Cortex of kidney (tissue), 1 donor: ENCODE results near the gene DPM3.
"Not testable (repeated sequence)": the region's sequence is repeated elsewhere in the genome, so short reads cannot be mapped to it uniquely, and the experiment has no call there.

Source experiments
- DNase-seq: peaks from one replicate; lab custom pipeline; 2025; lab: John Stamatoyannopoulos, UW

DPM3 gene, protein sequence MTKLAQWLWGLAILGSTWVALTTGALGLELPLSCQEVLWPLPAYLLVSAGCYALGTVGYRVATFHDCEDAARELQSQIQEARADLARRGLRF

DNA sequence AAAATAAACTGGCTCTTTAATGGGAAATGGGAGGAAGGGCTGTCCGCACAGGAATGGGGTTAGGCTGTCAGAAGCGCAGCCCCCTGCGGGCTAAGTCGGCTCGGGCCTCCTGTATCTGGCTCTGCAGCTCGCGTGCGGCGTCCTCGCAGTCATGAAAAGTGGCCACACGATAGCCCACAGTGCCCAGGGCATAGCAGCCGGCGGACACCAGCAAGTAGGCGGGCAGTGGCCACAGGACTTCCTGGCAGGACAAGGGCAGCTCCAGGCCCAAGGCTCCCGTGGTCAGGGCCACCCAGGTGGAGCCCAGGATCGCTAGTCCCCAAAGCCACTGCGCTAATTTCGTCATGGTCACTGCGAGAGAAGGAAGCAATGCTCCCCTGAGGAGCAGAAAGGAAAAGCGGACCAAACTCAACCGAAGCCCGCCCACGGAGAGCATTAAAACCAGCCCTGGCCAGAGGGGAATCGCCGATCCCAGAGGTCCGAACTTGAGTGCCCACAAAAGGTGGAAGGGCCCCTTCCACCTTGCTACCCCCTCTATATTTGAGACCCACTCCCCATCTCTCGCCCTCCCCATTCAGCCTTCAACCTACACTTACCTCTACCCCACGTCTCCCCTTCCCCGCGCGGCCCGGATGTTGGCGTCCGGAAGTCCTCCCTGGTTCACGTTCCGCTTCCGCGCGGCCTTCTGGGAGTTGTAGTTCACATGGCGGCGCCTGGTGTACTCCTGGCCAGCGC, at the start of gene DPM3:
Gene DPM3 (minus strand): TSS at position 637 of the 735 bp plus-strand sequence. CDS start 291 bp downstream, at position 346.
- DNase-seq: no peak

DNA sequence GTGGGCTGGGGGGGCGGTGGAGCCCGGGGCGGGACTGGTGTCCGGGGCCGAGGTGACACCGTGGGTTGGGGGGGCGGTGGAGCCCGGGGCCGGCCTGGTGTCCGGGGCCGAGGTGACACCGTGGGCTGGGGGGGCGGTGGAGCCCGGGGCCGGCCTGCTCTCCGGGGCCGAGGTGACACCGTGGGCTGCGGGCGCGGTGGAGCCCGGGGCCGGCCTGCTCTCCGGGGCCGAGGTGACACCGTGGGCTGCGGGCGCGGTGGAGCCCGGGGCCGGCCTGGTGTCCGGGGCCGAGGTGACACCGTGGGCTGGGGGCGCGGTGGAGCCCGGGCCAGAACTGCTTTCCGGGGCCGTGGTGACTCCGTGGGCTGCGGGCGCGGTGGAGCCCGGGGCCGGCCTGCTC, 49.6 kb upstream of the DPM3 start:
- DNase-seq: not testable (repeated sequence)

DNA sequence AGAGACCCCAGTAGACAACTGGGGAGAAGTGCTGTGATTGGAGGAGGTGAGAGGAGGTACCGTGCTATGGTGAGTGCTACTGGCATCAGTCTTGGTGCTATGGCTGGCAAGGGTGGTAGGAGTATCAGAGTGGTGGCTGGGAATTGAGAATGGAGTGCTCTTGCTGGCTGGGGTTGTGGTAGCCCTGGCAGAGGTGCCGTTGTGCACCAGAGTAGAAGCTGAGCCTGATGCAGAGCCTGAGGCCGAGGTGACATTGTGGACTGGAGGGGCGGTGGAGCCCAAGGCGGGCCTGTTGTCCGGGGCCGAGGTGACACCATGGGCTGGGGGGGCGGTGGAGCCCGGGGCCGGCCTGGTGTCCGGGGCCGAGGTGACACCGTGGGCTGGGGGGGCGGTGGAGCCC, 47.9 kb upstream of the DPM3 start:
- no peak for DNase-seq

DNA sequence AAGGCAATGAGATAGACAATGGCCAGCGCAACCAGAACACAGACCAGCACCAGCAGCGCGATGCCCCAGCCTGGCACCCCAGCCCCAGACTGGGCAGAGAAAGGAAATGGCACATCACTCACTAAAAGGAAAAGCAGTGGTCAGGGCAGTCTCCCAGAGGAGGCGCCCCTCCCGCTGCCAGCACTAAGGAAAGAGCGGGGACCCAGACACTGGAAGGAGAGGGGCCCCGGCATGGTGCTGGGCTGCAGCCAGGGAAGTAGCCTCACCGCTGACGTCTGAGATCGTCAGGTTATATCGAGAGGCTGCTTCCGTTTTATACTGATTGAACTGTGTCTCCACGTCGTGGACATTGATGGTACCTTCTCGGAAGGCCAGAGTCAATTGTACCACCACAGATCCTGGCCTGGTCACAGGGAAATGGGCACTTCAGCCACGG, 47.1 kb upstream of the DPM3 start:
- no peak for DNase-seq

DNA sequence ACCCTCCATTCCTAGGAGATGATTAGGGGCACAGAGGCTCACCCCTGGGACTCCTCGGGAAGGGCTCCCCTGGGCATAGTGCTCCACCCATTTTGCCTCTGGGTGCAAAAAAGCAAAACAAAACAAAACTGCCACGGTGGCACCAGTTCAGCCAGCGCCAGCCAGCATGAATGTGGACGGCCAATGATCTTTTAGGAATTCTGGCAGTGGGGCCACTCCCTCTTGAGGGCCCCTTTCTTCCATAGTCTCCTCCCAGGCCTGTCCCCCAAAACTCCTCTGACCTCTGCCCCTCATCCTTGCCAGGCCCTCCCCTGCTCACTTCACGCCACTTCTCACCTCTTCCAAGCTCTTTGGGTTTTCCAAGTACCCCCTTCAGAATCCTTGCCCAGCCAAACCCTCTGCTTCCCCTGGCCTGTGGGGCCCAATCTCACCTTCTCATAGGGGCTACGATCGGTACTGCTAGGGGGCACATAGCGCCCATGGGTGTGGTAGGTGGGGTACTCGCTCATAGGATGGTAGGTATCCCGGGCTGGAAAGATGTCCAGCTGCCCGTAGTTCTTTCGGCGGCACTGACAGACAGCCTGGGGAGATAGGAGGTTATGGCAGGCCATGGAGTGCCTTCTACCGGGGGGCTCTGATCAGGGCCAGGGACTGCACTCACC, 46.6 kb upstream of the DPM3 start:
- no peak for DNase-seq

DNA sequence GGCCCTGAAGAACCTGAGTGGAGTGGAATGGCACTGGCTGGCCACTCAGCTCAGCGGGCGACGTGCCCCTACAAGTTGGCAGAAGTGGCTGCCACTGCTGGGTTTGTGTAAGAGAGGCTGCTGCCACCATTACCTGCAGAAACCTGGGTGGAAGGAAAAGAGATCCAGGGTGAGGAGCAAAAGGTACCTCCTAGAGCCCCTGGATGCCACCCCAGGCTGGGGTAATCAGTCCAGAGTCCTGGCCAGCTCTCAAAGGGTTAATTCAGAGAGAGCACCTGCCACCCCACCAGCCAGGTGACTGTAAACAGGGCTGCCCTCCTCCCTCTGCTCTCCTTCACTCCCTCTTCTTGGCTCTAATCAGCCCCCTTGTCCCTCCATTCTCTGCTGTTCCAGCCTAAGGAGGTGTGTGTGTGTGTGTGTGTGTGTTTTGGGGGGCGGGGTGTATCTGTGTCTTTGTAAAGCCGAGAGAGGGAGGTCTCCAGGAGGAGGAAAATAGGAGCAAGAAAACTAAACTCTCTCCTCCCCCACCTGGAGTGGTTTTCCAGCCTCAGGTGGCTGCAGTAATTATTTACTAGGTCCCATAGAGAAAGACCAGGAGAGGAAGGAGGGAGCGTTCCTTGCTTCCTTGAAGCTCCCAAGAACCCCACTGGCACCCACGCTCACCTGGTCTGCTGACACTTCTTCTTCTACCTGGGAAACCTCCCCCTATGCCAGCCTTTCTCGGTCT, 45.9 kb upstream of the DPM3 start:
- DNase-seq: no peak

DNA sequence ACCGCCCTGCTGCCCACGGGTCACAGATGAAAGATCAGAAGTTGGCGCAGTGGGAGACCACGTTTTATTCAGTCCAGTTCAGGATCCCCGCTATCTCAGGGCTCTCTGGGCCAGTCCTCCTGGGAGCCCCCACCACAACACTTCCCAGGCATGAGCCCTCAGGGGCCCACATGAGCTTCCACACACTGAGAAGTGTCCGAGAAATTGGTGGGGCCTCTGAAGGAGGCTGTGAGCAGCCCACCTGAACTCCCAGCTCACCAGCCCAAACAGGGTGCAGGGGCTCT, 45.4 kb upstream of the DPM3 start:
- DNase-seq: no peak

DNA sequence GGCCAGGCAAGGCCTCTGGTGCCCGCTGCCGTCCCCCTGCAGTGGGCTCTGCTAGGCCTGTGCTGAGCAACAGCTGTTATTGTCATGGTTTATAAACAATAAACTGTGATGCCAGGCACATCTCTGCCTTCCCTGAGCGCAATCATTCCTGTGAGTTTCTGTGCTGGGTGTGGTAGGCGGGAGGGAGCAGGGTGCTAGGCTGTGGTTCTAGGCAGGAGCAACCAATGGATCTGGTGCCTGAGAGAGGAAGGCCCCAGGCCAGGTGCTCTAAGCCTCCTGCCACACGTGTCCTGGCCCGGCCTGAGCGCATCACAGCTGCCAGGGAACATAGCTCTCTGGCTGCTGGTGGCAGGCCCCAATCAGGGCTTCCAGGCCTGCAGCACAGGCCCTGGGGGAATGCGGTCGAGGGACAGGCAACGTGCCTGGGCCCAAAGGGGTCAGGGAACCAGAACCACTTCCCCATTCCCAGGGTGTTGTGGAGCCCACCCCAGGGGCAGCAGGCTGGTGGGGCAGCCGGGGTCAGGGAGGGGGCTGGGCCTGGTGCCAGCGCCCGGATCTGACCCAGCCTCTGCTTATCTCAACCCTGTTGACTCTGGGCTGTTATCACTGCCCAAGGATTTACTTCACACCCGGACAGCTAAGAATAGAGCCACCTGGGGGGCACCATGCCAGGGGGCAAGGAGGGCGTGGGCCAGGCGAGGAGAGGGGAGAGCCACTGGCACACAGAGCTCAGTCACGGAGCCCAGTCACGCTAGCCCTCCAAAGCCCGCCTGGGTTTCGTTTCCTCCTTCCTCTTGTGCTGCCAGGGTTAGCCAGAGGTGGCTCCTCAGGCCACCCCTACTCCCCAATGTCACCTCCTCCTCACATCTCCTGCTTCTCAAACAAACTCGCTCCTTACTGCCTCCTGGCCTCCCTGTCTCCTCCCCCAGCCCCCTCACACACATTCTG, 44.8 kb upstream of the DPM3 start:
- DNase-seq: no peak

DNA sequence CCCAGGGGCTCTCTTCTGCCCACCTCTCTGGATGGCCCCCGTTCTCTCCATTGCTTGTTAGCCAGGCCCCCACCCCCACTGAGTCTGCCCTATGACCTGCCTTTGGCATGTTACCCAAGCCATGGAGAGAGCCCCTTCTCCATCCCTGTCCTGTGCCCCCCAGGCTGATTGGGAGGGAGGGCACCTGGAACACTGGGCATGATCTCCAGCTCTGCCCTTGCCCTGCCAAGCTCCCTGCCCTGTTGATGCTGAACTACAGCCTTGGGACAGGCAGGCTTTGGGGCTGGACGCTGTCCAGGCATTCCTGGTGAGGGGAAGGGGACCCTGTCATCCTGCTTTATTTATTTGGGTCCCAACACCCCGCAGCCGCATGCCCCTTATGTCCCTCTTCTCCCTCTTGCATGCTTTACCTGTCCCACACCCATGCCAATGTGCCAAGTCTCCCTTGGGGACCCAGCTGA, 44.0 kb upstream of the DPM3 start:
- DNase-seq: no peak

DNA sequence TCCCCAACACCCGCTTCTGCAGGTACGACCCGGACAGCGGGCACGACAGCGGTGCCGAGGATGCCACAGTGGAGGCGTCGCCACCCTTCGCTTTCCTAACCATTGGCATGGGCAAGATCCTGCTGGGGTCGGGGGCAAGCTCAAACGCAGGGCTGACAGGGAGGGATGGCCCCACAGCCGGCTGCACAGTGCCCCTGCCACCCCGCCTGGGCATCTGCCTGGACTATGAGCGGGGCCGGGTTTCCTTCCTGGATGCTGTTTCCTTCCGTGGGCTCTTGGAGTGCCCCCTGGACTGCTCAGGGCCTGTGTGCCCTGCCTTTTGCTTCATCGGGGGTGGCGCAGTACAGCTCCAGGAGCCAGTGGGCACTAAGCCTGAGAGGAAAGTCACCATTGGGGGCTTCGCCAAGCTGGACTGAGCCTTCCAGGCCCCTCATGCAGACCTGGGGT, 43.5 kb upstream of the DPM3 start:
- no peak for DNase-seq

DNA sequence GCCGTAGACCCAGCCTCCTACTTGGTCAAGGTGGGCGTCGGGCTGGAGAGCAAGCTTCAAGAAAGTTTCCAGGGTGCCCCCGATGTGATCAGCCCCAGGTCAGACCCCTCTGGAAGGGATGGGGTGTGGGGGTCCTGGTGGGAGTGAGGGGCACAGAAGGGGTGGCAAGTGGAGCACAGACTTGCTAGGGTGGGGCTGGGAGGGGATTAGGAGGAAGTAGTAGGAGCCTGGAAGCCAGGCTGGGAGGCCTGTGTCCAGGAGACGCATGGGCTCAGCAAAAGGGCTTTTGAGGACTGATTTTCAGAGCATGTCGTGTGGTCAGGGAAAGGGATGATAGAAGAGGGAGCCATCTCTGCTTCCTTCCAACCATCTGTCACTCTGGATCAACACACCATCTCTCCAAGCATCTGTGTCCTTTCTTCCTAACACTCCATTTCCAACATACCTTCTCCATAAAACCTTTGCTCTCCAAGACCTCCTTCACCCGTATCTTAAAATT, 41.8 kb upstream of the DPM3 start:
- no peak for DNase-seq

DNA sequence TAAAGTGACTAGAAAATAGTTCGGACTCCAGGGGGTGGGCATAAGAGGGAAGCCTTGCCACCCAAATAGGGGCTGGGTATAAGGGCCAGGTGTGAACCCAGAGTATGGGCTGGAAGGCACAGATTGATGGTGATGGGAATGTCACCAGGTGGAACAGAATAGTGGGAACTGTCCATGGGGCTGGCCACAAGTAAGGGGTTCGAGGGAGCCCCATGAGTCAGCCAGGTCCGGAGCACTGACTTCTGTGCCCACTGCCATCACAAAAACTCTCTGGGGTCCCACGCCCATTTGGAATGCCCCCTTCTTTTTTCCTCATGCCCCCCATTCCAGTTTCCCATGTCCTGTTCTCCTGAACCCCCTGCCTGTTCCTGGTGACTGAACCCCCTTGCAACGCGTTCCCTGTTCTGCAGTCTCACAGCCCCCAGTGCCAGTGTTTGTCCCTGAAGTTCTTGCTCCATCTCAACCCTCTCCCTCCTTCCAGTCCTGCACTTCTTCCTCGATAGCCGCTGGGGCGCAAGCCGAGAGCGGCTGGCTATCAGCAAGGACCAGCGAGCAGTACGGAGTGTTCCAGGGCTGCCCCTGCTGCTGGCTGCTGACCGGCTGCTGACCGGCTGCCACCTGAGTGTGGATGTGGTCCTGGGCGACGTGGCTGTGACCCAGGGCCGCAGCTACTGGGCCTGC, 41.2 kb upstream of the DPM3 start:
- DNase-seq: no peak

DNA sequence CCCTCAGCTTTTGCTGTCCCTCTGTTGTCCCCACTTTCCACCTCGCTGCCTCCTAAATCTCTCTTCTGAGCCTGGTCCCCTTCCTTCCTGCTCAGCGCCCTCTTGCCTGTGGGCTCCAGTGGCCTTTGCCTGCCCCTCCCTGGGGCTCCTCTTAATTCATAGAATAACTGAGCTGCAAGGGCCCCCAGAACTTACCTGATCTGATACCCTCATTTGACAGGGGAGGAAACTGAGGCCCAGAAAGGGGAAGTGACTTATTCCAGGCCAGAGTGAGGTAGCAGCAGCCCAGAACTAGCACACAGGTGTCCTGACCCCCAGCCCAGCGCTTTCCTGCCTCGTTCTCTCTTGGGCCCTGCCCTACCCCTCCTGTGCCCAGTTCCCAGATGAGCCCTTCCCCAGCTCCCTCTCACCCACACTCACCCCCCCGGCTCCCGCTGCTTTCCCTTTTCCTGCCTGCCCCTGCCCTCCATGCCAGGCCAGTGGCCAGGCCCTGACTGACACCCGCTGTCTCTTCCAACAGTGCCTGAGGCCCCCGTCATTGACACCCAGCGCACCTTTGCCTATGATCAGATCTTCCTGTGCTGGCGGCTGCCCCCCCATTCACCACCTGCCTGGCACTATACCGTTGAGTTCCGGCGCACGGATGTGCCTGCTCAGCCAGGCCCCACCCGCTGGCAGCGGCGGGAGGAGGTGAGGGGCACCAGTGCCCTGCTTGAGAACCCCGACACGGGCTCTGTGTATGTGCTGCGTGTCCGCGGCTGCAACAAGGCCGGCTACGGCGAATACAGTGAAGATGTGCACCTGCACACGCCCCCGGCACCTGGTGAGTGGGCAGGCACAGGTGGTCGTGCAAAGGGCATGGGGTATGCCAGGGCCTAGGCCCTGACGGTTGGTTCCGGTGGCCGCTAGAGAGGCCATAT, 39.0 kb upstream of the DPM3 start:
- no peak for DNase-seq

DNA sequence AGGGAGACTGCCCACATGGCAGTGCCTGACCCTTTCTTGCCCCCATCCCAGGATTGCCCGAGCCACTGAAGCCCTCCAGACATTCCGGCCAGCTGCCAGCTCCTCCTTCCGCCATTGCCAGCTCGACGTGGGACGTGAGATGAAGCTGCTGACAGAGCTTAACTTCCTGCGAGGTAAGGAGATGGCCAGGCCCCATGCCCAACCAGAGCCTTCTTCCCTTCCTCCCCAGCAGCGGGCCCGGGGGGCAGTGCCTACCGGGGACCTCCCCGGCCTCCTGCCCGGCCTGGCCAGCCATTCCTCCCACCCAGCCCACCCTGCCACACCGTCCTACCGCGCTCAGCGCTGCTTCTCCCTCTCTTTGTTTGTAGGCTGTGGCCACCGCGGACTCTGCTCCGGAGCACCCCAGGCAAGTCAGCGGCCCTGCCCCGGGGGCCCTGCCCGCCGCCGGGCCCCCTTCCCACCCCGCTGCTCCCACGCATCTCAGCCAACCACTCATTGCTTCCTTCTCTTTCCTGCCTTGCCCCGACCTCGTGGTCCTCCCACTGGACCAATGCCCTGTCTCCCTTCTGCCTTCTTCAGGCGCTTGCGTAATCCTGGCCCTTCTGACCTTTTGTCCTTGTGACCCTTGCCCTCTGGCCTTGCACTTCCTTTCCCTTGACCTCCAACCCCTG, 38.2 kb upstream of the DPM3 start:
- DNase-seq: no peak

DNA sequence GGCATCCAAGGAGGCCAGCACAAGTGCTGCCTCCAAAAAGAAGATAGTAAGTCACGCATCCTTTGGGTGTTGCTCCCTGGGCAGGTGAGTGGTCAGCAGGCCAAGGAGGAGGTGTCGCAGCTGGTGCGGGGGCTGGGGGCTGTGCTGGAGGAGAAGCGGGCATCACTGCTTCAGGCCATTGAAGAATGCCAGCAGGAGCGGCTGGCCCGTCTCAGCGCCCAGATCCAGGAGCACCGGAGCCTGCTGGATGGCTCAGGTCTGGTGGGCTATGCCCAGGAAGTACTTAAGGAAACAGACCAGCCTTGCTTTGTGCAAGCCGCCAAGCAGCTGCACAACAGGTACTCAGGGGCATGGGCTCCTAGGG, 37.6 kb upstream of the DPM3 start:
- DNase-seq: no peak

DNA sequence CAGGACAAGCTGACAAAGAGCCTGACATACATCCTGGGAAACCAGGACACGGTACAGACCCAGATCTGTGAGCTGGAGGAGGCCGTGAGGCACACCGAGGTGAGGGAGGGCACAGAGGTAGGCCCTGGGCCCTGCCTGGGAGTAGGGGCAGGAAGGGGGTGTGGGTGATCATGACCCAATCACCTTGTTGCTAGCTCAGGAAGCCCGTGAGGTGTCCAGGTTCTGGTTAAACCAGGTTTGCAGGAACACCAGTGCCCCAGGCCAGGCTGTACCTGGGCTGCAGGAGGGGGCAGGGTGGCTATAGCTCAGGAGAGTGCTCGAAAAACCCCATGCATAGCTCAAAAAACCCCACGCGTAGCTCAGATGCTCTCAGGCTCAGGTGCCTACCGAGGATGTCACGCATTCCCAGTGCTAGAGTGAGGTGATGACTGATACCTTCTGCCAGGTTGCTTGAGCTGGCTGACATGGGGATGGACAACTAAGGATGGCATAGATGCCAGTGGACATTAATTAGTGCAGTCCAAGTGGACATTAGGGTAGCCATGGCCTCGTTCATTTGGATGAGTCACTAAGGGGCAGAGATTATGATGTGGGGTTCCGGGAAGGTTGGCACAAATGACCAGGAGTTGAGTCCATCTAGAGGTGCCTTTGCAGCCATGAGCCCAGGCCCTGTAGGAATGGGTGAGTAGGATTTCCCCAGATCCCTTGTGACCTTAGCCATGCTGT, 37.0 kb upstream of the DPM3 start:
- DNase-seq: no peak

DNA sequence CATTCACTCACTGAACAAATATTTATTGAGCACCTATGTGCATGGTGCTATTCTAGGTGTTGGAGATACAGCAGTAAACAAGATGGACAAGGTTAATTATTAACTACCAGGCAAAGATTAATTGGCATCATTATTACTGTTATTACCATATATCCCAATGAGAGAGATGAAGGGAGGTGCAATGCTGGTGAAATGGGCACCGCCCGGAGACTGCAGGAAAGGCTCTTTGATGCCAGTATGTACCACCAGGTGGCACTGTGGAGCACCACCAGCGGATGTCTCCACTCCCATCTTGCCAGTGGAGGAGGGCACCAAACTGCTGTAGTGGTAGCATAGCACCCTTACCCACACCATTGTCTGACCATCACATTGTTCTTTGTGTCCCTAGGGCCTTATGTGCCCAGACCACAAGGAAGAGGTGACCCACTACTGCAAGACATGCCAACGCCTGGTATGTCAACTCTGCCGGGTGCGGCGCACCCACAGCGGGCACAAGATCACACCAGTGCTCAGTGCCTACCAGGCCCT, 36.3 kb upstream of the DPM3 start:
- no peak for DNase-seq

DNA sequence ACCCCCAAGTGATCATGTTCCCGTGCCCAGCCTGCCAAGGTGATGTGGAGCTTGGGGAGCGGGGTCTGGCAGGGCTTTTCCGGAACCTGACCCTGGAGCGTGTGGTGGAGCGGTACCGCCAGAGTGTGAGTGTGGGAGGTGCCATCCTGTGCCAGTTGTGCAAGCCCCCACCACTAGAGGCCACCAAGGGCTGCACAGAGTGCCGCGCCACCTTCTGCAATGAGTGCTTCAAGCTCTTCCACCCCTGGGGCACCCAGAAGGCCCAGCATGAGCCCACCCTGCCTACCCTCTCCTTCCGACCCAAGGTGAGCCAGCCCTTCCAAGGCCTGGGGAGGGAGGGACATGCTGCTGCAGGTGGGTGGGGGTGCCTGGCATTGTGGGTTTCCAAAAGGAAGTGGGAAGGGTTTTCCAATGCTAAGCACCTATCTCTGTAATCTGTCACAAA, 35.6 kb upstream of the DPM3 start:
- no peak for DNase-seq
